RWPE2 (cell line): ENCODE data around the gene CDX1.

Experiments
- ATAC-seq: fragments of 200-7000 bp; cut with Tn5 transposase; 3 replicates; pipeline ENCODE4 v1.9.1; 2021; ENCODE audit warnings: low read depth
- DNase-seq: peaks from one replicate; pipeline ENCODE4 v3.0.0-alpha.2; 2020; ENCODE audit warnings: low spot score
- H3K27ac ChIP-seq: fragments of 450-650 bp; 2 replicates; pipeline ENCODE4 v1.5.1; 2017; ENCODE audit warnings: mild to moderate bottlenecking; ENCODE audit not compliant: poor library complexity, severe bottlenecking
- H3K27me3 ChIP-seq: fragments of 250-450 bp; sonication (Bioruptor Pico); 2 replicates; pipeline ENCODE4 v1.5.1; 2021; ENCODE audit warnings: mild to moderate bottlenecking, moderate library complexity; ENCODE audit not compliant: insufficient read depth, poor library complexity, severe bottlenecking
- H3K36me3 ChIP-seq: fragments of 250-450 bp; sonication (Bioruptor Pico); 2 replicates; pipeline ENCODE4 v1.5.1; 2020; ENCODE audit warnings: low read depth, mild to moderate bottlenecking, moderate library complexity
- H3K4me1 ChIP-seq: fragments of 250-450 bp; sonication (Bioruptor Pico); 2 replicates; pipeline ENCODE4 v1.5.1; 2021; ENCODE audit warnings: mild to moderate bottlenecking, moderate library complexity; ENCODE audit not compliant: insufficient read depth, poor library complexity, severe bottlenecking
- H3K4me3 ChIP-seq: fragments of 250-450 bp; sonication (Bioruptor Pico); 2 replicates; pipeline ENCODE4 v1.5.1; 2021; ENCODE audit warnings: mild to moderate bottlenecking, moderate library complexity; ENCODE audit not compliant: severe bottlenecking
- H3K9me3 ChIP-seq: fragments of 250-450 bp; sonication (Bioruptor Pico); 2 replicates; pipeline ENCODE4 v1.5.1; 2021; ENCODE audit warnings: mild to moderate bottlenecking, moderate library complexity; ENCODE audit not compliant: severe bottlenecking
- CTCF ChIP-seq: fragments of 450-650 bp; IDR thresholded peaks from one replicate; pipeline ENCODE4 v1.5.1; 2017; ENCODE audit warnings: mild to moderate bottlenecking, moderate library complexity; ENCODE audit not compliant: poor library complexity, severe bottlenecking

Gene CDX1

GRCh38 chr5:150202501-150202900, 35.9 kb downstream of the CDX1 start:
- DNase-seq = no peak
- Histone ChIP-seq H3K27me3 (no peaks in the 10 kb centered on the region), H3K4me3 (no peak overlapping the region), H3K27ac (no peak overlapping the region), H3K9me3 (no peaks in the 10 kb centered on the region), H3K4me1 (no peaks in the 10 kb centered on the region), H3K36me3 (no peaks in the 10 kb centered on the region)
- no peak for ATAC-seq
- no peak for TF ChIP-seq CTCF

GRCh38 chr5:150203832-150204589, 37.4 kb downstream of the CDX1 start:
- Histone ChIP-seq H3K4me1 (peaks cover 8% of the 10 kb centered on the region), H3K36me3 (no peaks in the 10 kb centered on the region), H3K4me3 (no peak overlapping the region), H3K27me3 (no peaks in the 10 kb centered on the region), H3K27ac (no peak overlapping the region), H3K9me3 (no peaks in the 10 kb centered on the region)
- DNase-seq (no peak), ATAC-seq (no peak)
- TF ChIP-seq CTCF = no peak

- H3K27ac ChIP-seq = no peak overlapping the region
- ATAC-seq (no peak), DNase-seq (no peak)
- no peaks in the 10 kb centered on the region for H3K36me3 ChIP-seq
- H3K9me3 ChIP-seq = no peaks in the 10 kb centered on the region
- no peak overlapping the region for H3K4me3 ChIP-seq
- H3K4me1 ChIP-seq = peaks cover 13% of the 10 kb centered on the region
- H3K27me3 ChIP-seq = no peaks in the 10 kb centered on the region
- no peak for TF ChIP-seq CTCF
Measured at GRCh38 chr5:150204590-150204960, 38.0 kb downstream of the CDX1 start.

- Histone ChIP-seq H3K4me1 (peaks cover 13% of the 10 kb centered on the region), H3K9me3 (no peaks in the 10 kb centered on the region), H3K27me3 (no peaks in the 10 kb centered on the region), H3K4me3 (no peak overlapping the region), H3K27ac (no peak overlapping the region), H3K36me3 (no peaks in the 10 kb centered on the region)
- no peak for TF ChIP-seq CTCF
- ATAC-seq = no peak
- DNase-seq = no peak
Measured at GRCh38 chr5:150206098-150206778, 39.7 kb downstream of the CDX1 start.

GRCh38 chr5:150206779-150207115, 40.2 kb downstream of the CDX1 start:
- Histone ChIP-seq H3K27me3 (no peaks in the 10 kb centered on the region), H3K4me1 (peaks cover 13% of the 10 kb centered on the region), H3K9me3 (no peaks in the 10 kb centered on the region), H3K4me3 (no peak overlapping the region), H3K27ac (no peak overlapping the region), H3K36me3 (no peaks in the 10 kb centered on the region)
- no peak for TF ChIP-seq CTCF
- DNase-seq = no peak
- no peak for ATAC-seq
